HCT116 (cell line): ENCODE results near the gene ERICH3. TPM values are rescaled to one million over a fixed set of nuclear protein-coding genes. Genes with fewer than 3 reads are reported as not detected.

Source experiments
- ATAC-seq: fragments of 200-7000 bp; cut with Tn5 transposase; 2 replicates; pipeline ENCODE4 v1.9.1; 2020; ENCODE audit warnings: mild to moderate bottlenecking, moderate library complexity
- BruUV-seq: library from RNA; stranded (reverse); fragments of 400-500 nt; replicated peaks from 2 replicates; lab custom pipeline; 2021; lab: Mats Ljungman, UMichigan
- CTCF ChIA-PET: fragments of 300-600 bp; sonication (Branson Sonifier 250); formaldehyde crosslinking; loops from one replicate; lab custom pipeline; 2021; ENCODE audit warnings: antibody characterized with exemption; lab: Charles Lee
- POLR2A ChIA-PET: fragments of 300-600, 350-600 bp; sonication (Branson Sonifier 250); formaldehyde crosslinking; loops from one replicate; lab custom pipeline; 2021; ENCODE audit warnings: antibody characterized with exemption; lab: Charles Lee
- RAD21 ChIA-PET, 2 experiments: fragments of 300-600 bp; sonication (Branson Sonifier 250); formaldehyde crosslinking; loops; one replicate each; lab custom pipeline; 2023; ENCODE audit warnings: low total read pairs in 2 of 2; ENCODE audit not compliant: uncharacterized antibody in 2 of 2, unreplicated experiment in 2 of 2, low non-redundant PET in 1 of 2; lab: Charles Lee
- DNase-seq: peaks from one replicate; pipeline ENCODE4 v3.0.0-alpha.2; 2010; ENCODE audit warnings: low read depth, low spot score
- H2AFZ ChIP-seq: fragments of 200-600 bp; shearing (Covaris generic), sonication (generic); 2 replicates; pipeline ENCODE4 v1.6.1; 2017; ENCODE audit warnings: low read depth, mixed run types, mixed read lengths, antibody characterized with exemption, low read length; ENCODE audit not compliant: poor library complexity, severe bottlenecking
- H3K27ac ChIP-seq: 2 replicates; pipeline ENCODE4 v1.5.1; 2012; ENCODE audit warnings: low read depth, low read length
- H3K27me3 ChIP-seq: fragments of 200-600 bp; sonication (generic); 2 replicates; pipeline ENCODE4 v1.6.1; 2016; ENCODE audit warnings: mixed run types, low read length, mixed read lengths; ENCODE audit not compliant: insufficient read depth
- H3K36me3 ChIP-seq, 2 experiments: fragments of 200-500 bp in 1 of 2; fragments of 200-600 bp in 1 of 2; sonication (Bioruptor generic) in 1 of 2; sonication (generic) in 1 of 2; 2 replicates each; pipeline versions ENCODE4 v1.5.1 to v1.6.1; 2014 to 2016; ENCODE audit warnings: low read length in 2 of 2, inconsistent platforms in 1 of 2, mixed read lengths in 1 of 2, mixed run types in 1 of 2; ENCODE audit not compliant: insufficient read depth in 2 of 2, control insufficient read depth in 1 of 2
- H3K4me1 ChIP-seq, 2 experiments: fragments of 200-600 bp in 1 of 2; sonication (generic) in 1 of 2; 2 replicates each; pipeline versions ENCODE4 v1.5.1 to v1.6.1; 2012 to 2017; ENCODE audit warnings: low read length in 2 of 2, inconsistent platforms in 1 of 2, mild to moderate bottlenecking in 1 of 2, mixed read lengths in 1 of 2, mixed run types in 1 of 2, moderate library complexity in 1 of 2; ENCODE audit not compliant: insufficient read depth in 2 of 2, control insufficient read depth in 1 of 2
- H3K4me2 ChIP-seq: fragments of 200-600 bp; sonication (generic); 2 replicates; pipeline ENCODE4 v1.6.1; 2017; ENCODE audit warnings: mixed run types, low read length, mixed read lengths
- H3K4me3 ChIP-seq, 2 experiments: fragments of 200-600 bp in 1 of 2; sonication (generic) in 1 of 2; replicated peaks in 1 of 2; 2 replicates each; pipeline ENCODE4 v1.5.1; 2011 to 2016; ENCODE audit warnings: low read length in 2 of 2, control low read depth in 1 of 2, low read depth in 1 of 2, mild to moderate bottlenecking in 1 of 2, mixed read lengths in 1 of 2, mixed run types in 1 of 2
- H3K79me2 ChIP-seq: fragments of 200-600 bp; sonication (generic); 2 replicates; pipeline ENCODE4 v1.6.1; 2017; ENCODE audit warnings: mild to moderate bottlenecking, mixed run types, low read length, moderate library complexity, mixed read lengths; ENCODE audit not compliant: insufficient read depth
- H3K9ac ChIP-seq: fragments of 200-600 bp; sonication (generic); 2 replicates; pipeline ENCODE4 v1.6.1; 2016; ENCODE audit warnings: low read length, mixed read lengths
- H3K9me2 ChIP-seq: fragments of 200-600 bp; sonication (generic), shearing (Covaris generic); 2 replicates; pipeline ENCODE4 v1.6.1; 2017; ENCODE audit warnings: mixed run types, mild to moderate bottlenecking, moderate library complexity; ENCODE audit not compliant: insufficient read depth
- H3K9me3 ChIP-seq, 2 experiments: fragments of 200-500 bp in 1 of 2; fragments of 200-600 bp in 1 of 2; sonication (Bioruptor generic) in 1 of 2; sonication (generic) in 1 of 2; 2 replicates each; pipeline ENCODE4 v1.6.1; 2014 to 2017; ENCODE audit warnings: low read length in 2 of 2, mixed read lengths in 2 of 2, inconsistent platforms in 1 of 2, low read depth in 1 of 2, mild to moderate bottlenecking in 1 of 2, mixed run types in 1 of 2, moderate library complexity in 1 of 2; ENCODE audit not compliant: control insufficient read depth in 1 of 2, insufficient read depth in 1 of 2
- H4K20me1 ChIP-seq: fragments of 200-600 bp; sonication (generic), shearing (Covaris generic); 2 replicates; pipeline ENCODE4 v1.6.1; 2017; ENCODE audit warnings: mixed run types, mild to moderate bottlenecking, moderate library complexity; ENCODE audit not compliant: insufficient read depth
- EGR1 ChIP-seq: IDR thresholded peaks from 2 replicates; pipeline ENCODE4 v1.6.1; 2012; ENCODE audit warnings: low read depth
- ELF1 ChIP-seq: IDR thresholded peaks from 2 replicates; pipeline ENCODE4 v1.6.1; 2012; ENCODE audit warnings: low read depth, borderline replicate concordance
- EZH2phosphoT487 ChIP-seq: fragments of 200-600 bp; IDR thresholded peaks from 2 replicates; pipeline ENCODE4 v1.6.1; 2018; ENCODE audit warnings: antibody characterized with exemption, borderline replicate concordance
- JUND ChIP-seq: IDR thresholded peaks from 2 replicates; pipeline ENCODE4 v1.6.1; 2012
- POLR2A ChIP-seq: IDR thresholded peaks from 2 replicates; pipeline ENCODE4 v1.7.0; 2011; ENCODE audit warnings: borderline replicate concordance; ENCODE audit not compliant: insufficient read depth, insufficient read length; ENCODE audit errors: extremely low read depth
- RAD21 ChIP-seq: IDR thresholded peaks from 2 replicates; pipeline ENCODE4 v1.6.1; 2012; ENCODE audit warnings: low read depth, mild to moderate bottlenecking
- TCF7L2 ChIP-seq: IDR thresholded peaks from 2 replicates; pipeline ENCODE4 v1.7.0; 2011; ENCODE audit warnings: borderline replicate concordance, inconsistent platforms; ENCODE audit not compliant: insufficient read depth, insufficient read length; ENCODE audit errors: extremely low read depth
- intact Hi-C: fragments of 100-400 bp; cut with micrococcal nuclease; formaldehyde crosslinking; loops from 2 replicates; pipeline ENCODE4 v1.10.0; 2022
- total RNA-seq: library from RNA; stranded (reverse); gene quantifications from one replicate; pipeline ENCODE4 v1.2.1, GENCODE V29; 2021; ENCODE audit not compliant: unreplicated experiment
- TF ChIP-seq, protein P1 (sequence below), 3 experiments: fragments of 200-600 bp in 1 of 3; sonication (generic) in 1 of 3; IDR thresholded peaks in 2 of 3; conservative IDR thresholded peaks in 1 of 3; 2 replicates each; pipeline ENCODE4 v1.5.1; 2012 to 2017; ENCODE audit warnings: low read depth in 2 of 3, low read length in 2 of 3, antibody characterized with exemption in 1 of 3, borderline replicate concordance in 1 of 3, control low read depth in 1 of 3, mild to moderate bottlenecking in 1 of 3, mixed read lengths in 1 of 3, mixed run types in 1 of 3, moderate library complexity in 1 of 3; ENCODE audit not compliant: insufficient read depth in 1 of 3
- TF ChIP-seq, protein P2 (sequence below): IDR thresholded peaks from 2 replicates; pipeline ENCODE4 v1.6.1; 2012
- TF ChIP-seq, protein P3 (sequence below): IDR thresholded peaks from 2 replicates; pipeline ENCODE4 v1.6.1; 2012

The ERICH3 gene
- total RNA-seq, 1 experiment from 2014 or later: not detected

DNA sequence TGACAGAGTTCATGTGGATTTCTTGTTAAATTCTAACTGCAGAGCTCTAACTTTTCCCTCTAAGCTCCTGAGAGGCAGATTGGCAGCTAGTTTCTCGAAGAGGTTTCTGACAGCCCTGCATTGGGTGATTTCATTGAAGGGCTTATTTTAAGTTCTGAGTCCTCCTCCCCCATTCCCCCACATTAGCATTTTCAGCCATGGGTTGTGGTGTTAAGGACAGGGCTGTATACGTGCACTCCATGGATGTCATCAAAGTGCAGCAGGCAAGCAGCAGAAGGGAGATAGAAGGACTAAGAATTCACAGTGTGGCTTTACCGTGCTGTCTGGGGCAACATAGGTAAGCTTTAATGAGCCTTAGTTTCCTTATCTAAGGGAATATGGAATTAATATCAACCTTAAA, 40.3 kb upstream of the ERICH3 start:
- intact Hi-C loops: no loop called here
- BruUV-seq: no TSS peak
- Histone ChIP-seq H3K4me2 (no peak overlapping the region), H3K4me1 (no peaks in the 10 kb centered on the region), H4K20me1 (no peaks in the 10 kb centered on the region), H3K9me3 (no peaks in the 10 kb centered on the region), H3K27me3 (no peaks in the 10 kb centered on the region), H3K4me3 (no peak overlapping the region), H3K9ac (no peak overlapping the region), H3K36me3 (peaks cover 0 to 4% of the 10 kb centered on the region in 2 experiments; a peak in 1 of 4 replicates), H2AFZ (no peak overlapping the region), H3K79me2 (no peaks in the 10 kb centered on the region), H3K27ac (no peak overlapping the region), H3K9me2 (no peaks in the 10 kb centered on the region)
- TF ChIP-seq, protein P1, sequence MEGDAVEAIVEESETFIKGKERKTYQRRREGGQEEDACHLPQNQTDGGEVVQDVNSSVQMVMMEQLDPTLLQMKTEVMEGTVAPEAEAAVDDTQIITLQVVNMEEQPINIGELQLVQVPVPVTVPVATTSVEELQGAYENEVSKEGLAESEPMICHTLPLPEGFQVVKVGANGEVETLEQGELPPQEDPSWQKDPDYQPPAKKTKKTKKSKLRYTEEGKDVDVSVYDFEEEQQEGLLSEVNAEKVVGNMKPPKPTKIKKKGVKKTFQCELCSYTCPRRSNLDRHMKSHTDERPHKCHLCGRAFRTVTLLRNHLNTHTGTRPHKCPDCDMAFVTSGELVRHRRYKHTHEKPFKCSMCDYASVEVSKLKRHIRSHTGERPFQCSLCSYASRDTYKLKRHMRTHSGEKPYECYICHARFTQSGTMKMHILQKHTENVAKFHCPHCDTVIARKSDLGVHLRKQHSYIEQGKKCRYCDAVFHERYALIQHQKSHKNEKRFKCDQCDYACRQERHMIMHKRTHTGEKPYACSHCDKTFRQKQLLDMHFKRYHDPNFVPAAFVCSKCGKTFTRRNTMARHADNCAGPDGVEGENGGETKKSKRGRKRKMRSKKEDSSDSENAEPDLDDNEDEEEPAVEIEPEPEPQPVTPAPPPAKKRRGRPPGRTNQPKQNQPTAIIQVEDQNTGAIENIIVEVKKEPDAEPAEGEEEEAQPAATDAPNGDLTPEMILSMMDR (IDR thresholded peaks at IDR 0.05 in 2 of 3, conservative IDR thresholded peaks at IDR 0.05 in 1 of 3; ENCODE audit: borderline replicate concordance in 1 of 3, insufficient read depth in 1 of 3, low read depth in 2 of 3, low read length in 2 of 3): no peak
- TF ChIP-seq POLR2A (no peak), TCF7L2 (no peak), RAD21 (no peak), EZH2phosphoT487 (no peak), EGR1 (no peak), JUND (no peak), ELF1 (no peak)
- TF ChIP-seq, protein P2, sequence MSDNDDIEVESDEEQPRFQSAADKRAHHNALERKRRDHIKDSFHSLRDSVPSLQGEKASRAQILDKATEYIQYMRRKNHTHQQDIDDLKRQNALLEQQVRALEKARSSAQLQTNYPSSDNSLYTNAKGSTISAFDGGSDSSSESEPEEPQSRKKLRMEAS: no peak
- TF ChIP-seq, protein P3, sequence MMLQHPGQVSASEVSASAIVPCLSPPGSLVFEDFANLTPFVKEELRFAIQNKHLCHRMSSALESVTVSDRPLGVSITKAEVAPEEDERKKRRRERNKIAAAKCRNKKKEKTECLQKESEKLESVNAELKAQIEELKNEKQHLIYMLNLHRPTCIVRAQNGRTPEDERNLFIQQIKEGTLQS: no peak
- POLR2A ChIA-PET: no interaction called here
- RAD21 ChIA-PET: no interaction called here
- ATAC-seq: no peak
- CTCF ChIA-PET: no interaction called here
- no peak for DNase-seq
